T-helper 1 cell (primary cell): ENCODE results near the gene BACE1-AS.

ENCODE experiments used
- DNase-seq, 5 donors: peaks; one replicate each; pipeline ENCODE4 v3.0.0-alpha.2; 2012 to 2020

The BACE1-AS gene

DNA sequence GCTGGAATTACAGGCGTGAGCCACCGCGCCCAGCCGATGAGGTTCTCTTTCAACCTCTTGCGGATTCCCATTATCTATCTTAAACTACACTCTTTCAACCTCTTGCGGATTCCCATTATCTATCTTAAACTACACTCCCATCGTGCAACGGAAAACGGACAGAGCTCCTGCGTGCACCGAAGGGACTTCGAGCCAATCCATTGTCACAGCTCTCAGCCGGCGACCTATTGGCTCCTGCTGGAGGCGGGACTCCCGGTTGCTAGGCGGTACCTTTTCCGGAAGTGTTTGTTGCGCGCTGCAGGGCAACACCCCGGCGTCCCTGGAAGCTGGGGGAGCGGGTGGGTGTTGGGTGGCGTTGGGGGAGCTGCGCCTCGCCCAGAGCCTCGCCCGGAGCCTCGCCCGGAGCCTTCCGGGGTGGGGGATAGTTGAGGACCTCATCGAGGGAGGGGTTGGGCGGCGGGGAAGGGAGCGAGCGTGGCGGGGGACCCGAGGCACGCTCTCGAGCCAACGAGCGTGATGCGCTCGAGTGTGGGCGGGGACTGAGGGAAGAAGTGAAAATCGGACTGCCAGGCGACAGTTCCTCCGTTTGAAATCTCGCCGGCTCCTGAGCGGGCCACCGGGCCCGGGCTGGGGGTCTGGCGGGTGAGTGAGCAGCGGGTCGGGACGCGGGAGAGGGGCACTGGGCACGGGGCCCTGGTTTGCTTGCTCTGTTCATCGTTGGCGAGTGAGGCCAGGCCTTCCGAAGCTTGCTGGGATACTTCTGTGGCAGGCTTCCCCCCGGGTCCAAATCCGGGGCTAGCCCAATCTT lies 36.6 kb downstream of the BACE1-AS start, which contains the start of gene CEP164:
CEP164 (plus strand) TSS at position 288 of the 808 bp plus-strand sequence. CDS start 10,733 bp downstream, outside the sequence.
- DNase-seq: peak; percentile 86 to 97 (median 90)

GRCh38 chr11:117328375-117329010 lies 37.3 kb downstream of the BACE1-AS start:
- DNase-seq: no peak

- no peak for DNase-seq
Measured at GRCh38 chr11:117332843-117333242, 41.7 kb downstream of the BACE1-AS start.

DNA sequence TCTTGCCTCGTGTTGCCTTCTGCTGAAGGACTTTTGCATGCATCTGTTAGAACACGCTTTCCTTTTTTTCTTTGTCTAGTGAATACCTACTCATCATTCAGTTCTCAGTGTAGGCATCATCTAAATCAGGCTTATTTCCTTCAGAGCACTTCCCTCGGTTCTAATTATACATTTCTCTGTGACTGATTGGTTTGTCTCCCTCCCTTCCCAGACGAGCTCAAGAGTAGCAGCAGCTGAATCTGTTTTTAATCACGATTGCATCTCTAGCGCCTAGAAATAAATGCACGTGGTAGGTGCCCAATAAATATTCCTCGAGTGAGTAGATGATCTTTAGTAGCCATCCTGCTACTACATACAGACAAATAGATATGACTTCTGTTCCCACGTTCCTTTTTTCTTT lies 42.8 kb downstream of the BACE1-AS start:
- no peak for DNase-seq

DNA sequence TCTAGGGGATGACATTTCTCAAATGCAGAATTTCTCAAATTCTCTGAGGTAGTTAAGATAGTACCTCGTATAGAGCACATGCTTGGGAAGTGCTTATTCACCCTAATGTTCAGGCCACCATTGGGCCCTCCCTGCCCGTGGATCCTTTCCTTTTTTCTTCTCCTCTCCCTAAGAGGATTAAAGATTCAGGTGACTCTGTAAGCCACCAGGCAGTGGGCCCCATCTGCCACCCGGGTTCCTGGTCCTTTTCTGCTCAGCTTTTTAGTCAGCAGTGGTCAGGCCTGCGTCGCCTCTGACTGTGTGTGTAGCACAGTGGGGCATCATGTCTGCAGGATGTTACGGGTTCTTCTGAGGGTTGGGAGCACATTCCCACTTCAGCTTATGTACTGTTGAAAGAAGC lies 43.8 kb downstream of the BACE1-AS start:
- no peak for DNase-seq

GRCh38 chr11:117335399-117335798 lies 44.3 kb downstream of the BACE1-AS start:
- DNase-seq: no peak

- no peak for DNase-seq
Measured at GRCh38 chr11:117337076-117337475, 45.9 kb downstream of the BACE1-AS start.
